ENCODE measurements around the gene ALAS1.

The ALAS1 gene

DNA sequence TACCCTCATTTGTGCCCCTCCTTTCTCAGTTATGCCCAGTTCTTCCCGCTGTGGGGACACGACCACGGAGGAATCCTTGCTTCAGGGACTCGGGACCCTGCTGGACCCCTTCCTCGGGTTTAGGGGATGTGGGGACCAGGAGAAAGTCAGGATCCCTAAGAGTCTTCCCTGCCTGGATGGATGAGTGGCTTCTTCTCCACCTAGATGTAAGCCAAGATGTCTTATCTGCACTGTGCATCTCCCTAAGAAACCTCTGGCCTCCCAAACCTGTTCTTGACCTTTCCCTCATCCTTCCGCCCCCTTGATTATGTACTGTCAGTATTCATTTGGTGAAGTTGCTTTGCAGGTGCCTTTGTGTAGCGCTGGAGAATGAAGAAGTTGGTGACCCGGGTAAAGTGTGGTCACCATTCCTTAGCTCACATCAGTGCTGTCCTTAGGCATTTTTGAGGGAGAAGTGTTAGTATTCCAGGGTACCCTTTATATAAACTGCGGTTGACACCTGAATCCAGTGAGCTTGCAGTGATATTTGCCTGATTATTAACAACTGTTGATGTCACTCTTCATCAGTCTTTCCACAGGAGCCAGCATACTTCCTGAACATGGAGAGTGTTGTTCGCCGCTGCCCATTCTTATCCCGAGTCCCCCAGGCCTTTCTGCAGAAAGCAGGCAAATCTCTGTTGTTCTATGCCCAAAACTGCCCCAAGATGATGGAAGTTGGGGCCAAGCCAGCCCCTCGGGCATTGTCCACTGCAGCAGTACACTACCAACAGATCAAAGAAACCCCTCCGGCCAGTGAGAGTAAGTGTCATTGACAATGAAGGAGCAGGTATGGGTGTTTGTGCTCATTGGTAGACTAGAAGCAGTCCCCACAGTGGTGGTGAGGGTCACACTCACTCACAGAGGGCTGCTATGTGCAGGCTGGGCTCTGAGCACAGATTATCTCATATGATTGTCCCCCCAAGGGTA lies 966 bp downstream of the ALAS1 start:
- no peak for DNase-seq (ENCODE audit: low read depth in 3 of 3)

DNA sequence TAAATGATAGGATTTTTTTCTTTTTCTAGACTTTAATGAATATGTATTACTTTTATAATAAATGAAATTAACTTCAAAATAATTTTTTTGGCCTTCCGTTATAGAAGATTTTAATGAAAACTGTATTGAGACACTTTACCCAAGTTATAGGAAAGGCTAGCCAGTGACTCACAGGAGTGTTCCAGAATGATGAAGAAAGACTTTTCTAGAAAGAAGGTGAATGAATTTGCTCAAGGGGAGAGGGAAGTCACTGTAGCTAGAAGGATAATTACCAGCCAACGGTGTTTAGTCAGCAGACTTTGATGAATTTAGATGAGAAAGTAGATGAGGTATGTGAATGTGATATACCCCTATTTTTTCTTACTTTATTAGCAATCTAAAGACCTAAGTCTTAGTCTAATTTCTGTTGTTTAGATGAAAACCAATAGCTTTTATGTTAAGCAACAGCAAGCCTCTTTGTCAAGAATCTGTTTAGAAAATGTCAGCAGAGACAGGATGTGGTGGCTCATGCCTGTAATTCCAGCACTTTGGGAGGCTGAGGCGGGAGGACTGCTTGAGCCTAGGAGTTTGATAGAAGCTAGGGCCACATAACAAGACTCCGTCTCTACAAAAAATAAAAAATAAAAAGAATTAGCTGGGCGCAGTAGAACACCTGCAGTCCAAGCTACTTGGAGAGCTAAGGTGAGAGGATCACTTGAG lies 3.2 kb downstream of the ALAS1 start:
- DNase-seq (ENCODE audit: low read depth in 3 of 3): no peak

DNA sequence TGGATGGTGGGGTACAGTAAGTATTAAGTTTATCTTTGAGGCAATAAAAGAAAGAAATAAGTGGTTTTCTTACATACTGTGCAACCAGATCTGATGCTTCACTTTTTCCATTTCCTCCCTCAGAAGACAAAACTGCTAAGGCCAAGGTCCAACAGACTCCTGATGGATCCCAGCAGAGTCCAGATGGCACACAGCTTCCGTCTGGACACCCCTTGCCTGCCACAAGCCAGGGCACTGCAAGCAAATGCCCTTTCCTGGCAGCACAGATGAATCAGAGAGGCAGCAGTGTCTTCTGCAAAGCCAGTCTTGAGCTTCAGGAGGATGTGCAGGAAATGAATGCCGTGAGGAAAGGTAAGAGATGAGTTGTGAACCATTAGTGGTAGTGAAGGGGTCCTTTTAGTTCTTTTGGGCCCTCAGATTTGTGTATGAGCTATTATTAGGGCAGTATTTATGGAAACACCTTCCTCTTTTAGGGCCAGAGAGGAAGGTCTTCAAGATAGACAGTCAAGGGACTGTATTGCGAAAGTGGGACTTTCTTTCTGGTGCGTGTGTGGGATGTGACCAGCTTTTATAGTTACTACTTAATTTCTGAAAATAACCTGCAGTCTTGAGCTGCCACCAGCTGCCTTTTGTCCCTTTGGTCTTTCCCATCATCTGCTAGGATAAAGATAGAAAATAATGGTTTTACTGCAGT lies 4.6 kb downstream of the ALAS1 start:
- DNase-seq (ENCODE audit: low read depth in 3 of 3): no peak

DNA sequence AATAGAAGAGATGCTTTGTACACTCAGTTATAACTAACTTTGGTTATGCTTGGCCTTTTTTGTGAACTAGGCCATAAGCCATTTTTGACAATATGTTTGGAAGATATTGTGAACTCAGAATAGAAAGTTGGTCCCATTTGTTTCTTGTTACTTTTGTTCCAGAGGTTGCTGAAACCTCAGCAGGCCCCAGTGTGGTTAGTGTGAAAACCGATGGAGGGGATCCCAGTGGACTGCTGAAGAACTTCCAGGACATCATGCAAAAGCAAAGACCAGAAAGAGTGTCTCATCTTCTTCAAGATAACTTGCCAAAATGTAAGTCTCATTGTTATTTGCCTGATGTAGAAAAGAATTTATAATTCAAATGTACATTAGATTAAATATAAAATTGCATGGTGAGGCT lies 5.7 kb downstream of the ALAS1 start:
- no peak for DNase-seq (ENCODE audit: low read depth in 3 of 3)

DNA sequence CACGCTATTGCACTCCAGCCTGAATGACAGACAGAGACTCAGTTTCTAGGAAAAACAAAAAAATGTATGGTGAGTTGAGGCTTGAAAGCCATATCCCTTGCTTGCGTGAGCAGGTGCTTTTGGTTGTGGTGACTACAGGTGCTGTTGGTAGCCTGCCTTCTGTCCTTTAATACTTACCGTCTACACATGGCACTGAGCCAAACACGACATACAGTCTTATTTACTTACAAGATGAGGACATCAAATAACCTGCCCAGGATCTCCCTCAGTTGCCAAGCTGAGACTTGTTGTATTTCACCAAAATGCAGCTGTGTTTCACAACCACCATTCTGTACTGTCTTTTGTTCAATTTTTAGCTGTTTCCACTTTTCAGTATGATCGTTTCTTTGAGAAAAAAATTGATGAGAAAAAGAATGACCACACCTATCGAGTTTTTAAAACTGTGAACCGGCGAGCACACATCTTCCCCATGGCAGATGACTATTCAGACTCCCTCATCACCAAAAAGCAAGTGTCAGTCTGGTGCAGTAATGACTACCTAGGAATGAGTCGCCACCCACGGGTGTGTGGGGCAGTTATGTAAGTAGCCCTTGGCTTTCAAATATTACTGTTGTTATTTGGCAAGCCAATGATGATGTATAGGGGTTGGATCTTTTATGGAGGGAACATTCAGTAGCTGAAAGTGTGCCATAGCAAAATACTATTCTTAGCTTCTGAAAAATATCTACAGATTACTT lies 6.5 kb downstream of the ALAS1 start:
- no peak for DNase-seq (ENCODE audit: low read depth in 3 of 3)

DNA sequence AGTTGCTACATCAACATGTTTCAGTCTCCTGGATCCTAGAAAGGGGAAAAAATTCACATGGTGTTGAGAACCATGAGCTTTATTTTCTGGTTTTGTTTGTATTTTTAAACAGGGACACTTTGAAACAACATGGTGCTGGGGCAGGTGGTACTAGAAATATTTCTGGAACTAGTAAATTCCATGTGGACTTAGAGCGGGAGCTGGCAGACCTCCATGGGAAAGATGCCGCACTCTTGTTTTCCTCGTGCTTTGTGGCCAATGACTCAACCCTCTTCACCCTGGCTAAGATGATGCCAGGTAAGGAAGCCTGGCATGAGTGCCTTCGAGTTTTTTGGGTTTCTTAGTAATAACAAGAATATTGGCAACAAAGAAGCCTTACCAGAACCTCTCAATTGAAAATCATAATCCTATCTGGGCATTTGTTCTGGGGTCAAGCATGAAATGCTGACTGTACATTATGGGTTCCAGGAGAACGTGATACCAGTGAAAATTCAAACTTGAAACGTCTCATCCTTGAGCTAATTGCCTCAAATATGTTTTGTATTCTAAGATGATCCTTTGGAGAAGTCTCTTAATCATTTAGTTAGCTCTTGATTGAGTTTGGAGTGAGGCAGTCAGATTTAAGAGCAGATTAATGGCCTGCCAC lies 7.9 kb downstream of the ALAS1 start:
- DNase-seq (ENCODE audit: low read depth in 3 of 3): no peak

DNA sequence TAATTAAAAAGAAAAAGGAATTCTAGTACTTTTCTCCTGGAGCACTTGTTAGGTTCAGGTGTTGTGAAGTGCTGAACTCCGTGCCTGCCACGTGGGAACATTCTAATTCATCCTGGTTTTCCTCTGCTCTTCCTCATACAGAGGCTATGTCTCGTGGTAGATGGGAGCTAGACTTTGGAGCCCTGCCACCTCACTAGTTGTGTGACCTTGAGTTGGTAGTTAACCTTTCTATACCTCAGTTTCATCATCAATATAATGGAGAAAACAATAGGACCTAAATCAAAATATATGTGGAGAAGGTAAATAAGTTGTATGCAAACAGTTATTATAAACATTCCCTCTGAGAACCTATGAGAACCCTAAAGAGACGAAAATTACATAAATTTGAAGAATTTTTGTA lies 10.6 kb downstream of the ALAS1 start:
- no peak for DNase-seq (ENCODE audit: low read depth in 3 of 3)

DNA sequence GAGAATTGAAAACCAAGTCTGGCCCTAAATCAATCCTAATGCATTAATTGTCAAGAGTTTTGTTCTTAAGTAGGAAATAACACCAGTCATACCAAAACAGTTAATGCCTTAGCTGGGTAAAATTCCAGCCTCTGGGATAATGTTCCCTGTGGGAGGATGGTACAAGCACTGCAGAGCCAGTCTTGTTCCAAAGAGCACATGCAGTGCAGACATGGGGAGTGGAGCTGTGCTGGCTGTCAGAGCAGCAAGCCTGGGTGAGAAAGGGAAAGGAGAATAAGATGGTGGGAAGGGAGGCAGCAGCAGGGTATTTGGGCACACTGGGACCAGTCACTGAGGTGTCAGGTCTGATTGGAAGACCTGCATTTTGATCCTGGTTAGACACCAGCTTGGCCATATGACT lies 12.1 kb downstream of the ALAS1 start:
- DNase-seq (ENCODE audit: low read depth in 3 of 3): no peak

DNA sequence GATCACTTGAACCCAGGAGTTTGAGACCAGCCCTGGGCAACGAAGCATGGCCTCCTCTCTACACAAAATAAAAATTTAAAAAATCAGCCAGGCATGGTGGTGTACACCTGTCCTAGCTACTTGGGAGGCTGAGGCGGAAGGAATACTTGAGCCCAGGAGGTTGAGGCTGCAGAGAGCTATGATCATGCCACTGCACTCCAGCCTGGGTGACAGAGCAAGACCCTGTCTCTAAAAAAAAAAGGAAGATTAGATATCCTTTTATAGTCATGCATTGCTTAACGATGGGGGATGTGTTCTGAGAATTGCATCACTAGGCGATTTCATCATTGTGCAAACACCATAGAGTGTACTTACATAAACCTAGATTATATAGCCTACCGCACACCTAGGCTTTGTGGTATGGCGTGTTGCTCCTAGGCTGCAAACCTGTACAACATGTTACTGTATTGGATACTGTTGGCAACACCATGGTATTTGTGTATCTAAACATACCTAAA lies 12.6 kb downstream of the ALAS1 start:
- no peak for DNase-seq (ENCODE audit: low read depth in 3 of 3)

DNA sequence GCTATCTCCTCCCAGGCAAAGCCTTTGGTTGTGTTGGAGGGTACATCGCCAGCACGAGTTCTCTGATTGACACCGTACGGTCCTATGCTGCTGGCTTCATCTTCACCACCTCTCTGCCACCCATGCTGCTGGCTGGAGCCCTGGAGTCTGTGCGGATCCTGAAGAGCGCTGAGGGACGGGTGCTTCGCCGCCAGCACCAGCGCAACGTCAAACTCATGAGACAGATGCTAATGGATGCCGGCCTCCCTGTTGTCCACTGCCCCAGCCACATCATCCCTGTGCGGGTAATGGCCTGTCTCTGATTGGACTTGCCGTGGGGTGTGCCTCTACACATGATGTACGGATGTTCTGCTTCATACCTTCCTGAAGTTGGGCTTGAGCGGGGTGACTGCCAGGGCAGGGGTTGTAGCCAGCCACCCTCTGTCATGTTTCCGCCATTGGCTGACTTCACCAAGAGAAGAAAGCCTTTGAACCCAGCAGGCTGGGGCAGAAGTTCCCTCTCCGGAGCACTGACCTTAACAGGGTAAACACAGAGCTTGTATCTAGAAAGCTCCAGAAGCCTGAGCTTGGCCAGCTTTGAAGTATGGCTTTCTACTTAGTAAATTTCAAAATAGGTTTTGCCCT lies 13.4 kb downstream of the ALAS1 start:
- no peak for DNase-seq (ENCODE audit: low read depth in 3 of 3)

DNA sequence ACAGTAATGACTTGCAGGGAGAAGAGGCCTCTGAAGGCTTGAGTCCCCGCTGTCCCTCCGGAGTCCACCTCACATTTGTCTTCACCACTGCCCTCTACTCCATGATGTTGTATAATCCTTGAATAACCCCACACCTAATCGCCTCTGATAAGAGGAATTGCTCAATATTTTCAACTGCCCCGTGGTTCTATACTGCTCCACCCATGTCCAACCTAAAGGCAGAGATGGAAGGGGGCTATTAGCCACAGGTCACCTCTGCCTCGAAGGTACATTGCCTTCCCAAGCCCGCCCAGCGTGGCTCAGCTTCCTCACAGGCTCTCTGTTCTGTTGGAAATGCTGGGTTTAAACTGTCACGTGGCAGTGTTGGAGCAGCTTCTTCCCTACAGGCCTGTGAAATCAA lies 15.0 kb downstream of the ALAS1 start:
- DNase-seq (ENCODE audit: low read depth in 3 of 3): no peak

DNA sequence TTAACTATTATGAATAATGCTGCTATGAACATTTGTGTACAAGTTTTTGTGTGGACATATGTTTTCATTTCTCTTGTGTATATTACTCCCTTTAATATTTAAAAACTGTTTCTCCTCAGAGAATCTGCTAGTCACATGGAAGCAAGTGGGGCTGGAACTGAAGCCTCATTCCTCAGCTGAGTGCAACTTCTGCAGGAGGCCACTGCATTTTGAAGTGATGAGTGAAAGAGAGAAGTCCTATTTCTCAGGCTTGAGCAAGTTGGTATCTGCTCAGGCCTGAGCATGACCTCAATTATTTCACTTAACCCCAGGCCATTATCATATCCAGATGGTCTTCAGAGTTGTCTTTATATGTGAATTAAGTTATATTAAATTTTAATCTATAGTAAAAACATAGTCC lies 15.9 kb downstream of the ALAS1 start:
- DNase-seq (ENCODE audit: low read depth in 3 of 3): no peak

DNA sequence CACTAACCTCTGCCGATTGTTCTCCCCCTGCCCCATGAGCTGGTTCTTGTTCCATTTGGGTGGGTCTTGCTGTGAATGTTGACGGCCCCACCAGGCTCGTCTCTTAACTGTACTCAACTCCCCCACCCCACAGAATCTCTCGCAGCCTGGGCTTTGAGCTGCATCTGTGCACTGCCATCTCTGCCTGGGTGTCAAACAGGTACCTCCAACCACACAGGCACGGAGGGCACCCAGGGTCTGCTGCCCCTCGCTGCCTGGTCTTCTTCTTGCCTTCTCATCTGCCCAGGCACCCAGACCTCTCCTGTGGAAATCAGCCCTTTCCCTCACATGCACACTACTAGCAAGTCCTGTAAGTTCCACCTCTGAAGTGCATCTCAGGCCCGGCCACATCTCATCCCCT lies 17.4 kb downstream of the ALAS1 start:
- no peak for DNase-seq (ENCODE audit: low read depth in 3 of 3)

DNA sequence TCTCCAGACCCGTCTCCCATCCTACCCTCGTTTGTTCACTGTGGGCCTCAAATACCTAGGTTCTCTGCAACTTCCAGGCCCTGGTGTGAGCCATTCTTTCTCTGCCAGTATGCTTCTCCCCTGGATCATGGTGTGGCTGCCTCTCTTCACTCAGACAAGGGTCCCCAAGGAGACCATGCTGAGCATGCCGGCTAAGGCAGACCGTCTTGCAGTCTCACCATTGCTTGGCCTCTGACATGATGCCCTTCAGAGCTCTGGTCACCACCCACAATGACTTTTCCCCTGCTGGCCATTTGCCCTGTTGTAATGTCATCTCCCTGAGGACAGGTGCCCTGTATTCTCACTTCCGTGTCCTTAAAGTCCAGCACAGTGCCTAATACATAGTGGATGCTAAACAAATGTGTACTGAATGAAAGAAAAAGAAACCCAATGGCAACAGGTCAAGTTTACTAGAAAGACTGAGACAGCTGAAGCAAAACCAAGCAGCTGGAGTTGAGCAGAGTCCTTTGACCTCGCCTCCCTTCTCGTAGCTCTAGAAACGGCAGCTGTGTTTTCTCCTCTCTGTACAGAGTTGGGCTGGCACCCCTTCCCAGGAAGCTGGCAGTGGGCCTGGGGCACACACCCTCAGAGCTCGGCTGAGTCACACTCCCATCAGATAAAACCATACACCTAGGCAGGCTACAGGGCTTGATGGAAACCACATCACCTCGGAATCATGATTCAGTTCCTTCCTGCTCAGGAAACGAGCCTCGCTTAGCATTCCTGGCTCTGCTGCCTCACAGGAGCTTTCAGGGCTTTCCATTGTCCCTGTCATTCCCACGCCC lies 18.8 kb downstream of the ALAS1 start:
- DNase-seq (ENCODE audit: low read depth in 3 of 3): peak in 1 of 3 experiments; percentile 57

DNA sequence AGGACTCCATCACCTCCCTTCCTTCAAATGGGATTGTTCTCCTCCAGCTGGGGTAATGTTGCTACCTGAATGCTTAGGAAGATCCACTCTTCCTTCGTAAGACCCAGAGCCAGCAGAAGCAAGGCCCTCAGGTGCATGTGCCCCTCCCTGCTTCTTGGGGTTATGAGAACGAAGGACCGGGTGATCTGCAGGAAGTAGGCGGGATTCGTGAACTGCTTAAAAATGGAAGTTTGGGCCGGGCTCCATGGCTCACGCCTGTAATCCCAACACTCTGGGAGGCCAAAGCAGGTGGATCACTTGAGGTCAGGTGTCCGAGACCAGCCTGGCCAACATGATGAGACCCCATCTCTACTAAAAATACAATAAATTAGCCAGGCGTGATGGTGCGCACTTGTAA lies 19.4 kb downstream of the ALAS1 start:
- DNase-seq (ENCODE audit: low read depth in 3 of 3): no peak

DNA sequence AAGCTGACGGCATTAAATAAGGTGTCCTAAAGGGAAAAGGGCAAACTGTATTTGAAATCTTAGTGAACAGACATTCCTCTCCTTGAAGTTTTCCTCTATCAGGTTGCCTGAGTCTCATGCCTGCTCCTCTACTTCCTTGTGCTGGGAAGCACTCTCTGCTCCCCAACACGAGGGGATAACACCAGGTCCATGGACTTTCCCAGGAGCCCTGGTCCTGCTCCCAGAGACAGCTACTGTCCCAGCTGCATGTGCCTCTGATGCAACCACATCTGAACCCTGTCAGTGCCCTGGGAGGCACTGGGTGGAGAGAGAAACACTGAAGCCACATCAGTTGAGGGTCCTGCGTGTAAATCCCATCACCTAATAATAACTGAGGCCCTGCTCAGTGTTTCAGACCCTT lies 20.1 kb downstream of the ALAS1 start:
- no peak for DNase-seq (ENCODE audit: low read depth in 3 of 3)

DNA sequence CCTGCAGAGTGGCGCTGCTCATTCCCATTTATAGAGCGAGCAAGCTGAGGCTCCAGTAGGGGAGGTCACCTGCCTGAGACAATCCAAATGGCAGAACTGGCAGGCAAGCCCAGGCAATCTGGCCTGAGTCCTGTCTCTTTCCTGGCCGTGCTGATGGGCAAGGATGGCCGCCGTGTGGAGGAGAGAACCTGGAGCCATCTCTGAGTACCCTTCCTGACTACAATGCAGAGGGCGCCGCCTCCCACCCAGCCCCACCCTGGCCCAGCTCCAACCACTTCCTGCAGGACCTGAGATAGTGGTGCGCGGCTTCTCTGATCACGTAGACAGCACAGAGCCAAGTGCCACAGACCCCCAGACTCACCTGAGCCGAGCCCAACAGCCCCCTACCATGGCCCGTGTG lies 20.5 kb downstream of the ALAS1 start:
- no peak for DNase-seq (ENCODE audit: low read depth in 3 of 3)

DNA sequence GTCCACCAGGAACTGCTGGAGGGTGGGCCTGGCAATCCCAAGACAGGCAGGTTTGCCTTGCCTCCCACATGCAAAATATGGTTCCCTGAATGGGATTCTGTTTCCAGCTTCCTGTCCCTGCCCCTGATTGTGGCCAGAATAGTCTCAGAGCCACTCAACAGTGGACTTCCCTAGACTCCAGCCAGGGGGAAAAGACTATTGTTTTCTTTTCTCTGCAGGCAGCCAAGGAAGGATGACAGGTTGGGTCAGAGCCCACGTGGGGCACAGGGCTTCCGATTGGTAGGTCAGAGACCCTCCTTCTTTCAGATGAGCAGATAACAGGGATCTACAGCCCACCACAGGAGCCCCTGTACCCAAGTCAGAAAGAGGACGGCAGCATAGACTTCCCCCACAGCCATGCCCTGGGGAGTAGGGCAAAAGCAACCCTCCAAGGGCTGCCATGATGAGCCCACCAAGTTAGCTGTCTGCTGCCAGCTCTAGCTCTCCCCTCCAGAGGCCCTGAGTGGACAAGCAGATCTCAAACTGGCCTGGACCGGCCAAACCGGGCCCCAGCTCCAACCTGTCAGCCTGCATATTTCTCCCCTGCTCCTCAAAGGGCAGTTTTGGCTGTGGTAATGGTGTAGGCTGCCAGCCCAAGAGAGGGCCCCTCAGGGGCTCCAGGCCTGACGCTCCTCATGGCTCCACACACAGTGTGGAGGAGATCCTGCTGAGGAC lies 21.1 kb downstream of the ALAS1 start:
- DNase-seq (ENCODE audit: low read depth in 3 of 3): no peak

DNA sequence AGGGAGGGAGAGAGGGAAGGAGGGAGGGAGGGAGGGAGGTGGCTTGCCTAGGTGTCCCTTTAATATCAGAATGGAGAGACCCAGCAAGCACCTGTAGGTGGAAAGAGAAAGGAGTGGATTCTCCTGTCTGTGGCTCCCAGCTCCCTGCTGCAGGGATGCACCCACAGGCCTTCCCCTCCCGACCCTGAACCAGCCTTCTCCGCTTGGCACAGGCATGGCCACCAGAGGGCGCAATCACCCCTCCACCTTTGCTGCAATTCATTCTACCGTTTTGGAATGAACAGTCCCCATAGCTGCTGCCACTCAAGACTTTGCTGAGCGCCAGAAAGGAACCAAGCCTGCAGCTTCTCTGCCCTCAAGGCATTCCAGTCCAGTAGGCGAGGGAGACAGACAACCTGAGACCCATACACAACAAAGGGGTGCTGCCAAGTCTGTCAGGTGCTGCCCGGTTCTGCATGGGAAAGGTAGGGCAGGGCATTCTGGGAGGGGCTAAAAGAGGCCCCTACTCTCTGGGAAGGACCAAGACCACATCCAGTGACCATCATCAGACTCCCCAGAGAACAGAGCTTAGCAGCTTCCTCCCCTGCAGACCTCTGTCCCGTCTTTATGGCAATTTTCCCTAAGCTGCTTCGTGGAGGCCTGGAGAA lies 22.5 kb downstream of the ALAS1 start:
- DNase-seq (ENCODE audit: low read depth in 3 of 3): peak; percentile 77 to 89 (median 84)
